Measurements from ENCODE around the gene PDZD11.
"Not testable (repeated sequence)": the region's sequence is repeated elsewhere in the genome, so short reads cannot be mapped to it uniquely, and the experiment has no call there.

PDZD11 gene, protein sequence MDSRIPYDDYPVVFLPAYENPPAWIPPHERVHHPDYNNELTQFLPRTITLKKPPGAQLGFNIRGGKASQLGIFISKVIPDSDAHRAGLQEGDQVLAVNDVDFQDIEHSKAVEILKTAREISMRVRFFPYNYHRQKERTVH

DNA sequence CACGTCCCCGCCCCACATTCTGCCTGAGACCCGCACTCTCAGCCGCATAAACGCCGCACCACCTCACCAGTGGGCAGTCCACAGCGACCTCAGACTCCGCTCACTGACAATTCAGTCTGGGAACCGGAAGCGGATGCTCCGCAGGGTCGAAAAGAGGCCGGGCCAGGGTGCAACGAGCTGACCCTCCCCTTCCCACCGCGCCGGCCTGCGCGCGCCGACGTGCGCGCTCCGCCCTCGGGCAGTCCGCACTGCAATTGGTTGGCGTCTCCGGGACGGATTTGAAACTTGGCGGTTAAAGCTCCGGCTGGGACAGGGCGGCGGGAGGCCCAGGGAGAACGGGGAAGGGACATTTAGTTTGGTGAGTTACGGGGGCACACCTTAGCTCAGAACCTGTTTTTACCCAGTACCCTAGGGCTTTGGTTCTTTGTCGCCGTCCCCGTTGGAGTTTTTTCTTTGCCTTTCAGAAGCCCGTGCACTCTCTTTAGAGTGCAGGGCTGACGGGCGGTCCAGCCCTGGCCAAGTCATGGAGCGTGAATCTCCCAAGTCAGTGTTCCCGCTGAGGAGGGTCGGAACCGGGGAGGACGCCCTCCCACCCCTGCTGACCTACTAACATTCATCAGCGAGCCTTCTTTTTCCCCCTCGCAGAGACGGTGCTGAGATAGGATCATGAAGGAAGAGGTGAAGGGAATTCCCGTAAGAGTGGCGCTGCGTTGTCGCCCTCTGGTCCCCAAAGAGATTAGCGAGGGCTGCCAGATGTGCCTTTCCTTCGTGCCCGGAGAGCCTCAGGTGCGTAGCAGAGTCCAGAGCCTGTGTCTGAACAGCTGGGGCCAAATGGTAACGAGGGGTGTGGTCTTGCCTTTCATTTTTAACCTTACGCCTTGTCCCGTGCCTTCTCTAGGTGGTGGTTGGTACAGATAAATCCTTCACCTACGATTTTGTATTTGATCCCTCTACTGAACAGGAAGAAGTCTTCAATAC is at the start of gene PDZD11, which contains the start of gene KIF4A:
Gene PDZD11 (minus strand): TSS at position 135 of the 978 bp plus-strand sequence. CDS start 586 bp downstream, outside the sequence.
Gene KIF4A (plus strand): TSS at position 312 of the 978 bp plus-strand sequence. CDS start 355 bp downstream, at position 667.
- DNase-seq (ENCODE audit: low spot score): peak; percentile 96

GRCh38 chrX:70338290-70338689 is 48.6 kb upstream of the PDZD11 start:
- no peak for DNase-seq (ENCODE audit: low spot score)

DNA sequence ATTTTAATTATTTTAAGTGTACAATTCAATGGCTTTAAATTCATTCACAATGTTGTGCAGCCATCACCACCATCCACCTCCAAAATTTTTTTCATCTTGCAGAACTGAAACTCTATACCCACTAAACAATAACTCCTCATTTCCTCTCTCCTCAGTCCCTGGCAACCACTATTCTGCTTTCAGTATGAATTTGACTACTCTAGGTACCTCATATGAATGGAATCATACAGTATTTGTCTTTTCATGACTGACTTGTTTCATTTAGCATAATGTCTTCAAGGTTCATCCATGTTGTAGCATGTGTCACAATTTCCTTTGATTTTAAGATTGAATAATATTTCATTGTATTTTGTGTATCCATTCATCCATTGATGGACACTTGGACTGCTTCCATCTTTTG is 47.0 kb upstream of the PDZD11 start:
- DNase-seq (ENCODE audit: low spot score): no peak

GRCh38 chrX:70332600-70332999 is 42.9 kb upstream of the PDZD11 start:
- DNase-seq (ENCODE audit: low spot score): no peak

GRCh38 chrX:70331161-70331560 is 41.4 kb upstream of the PDZD11 start:
- no peak for DNase-seq (ENCODE audit: low spot score)

DNA sequence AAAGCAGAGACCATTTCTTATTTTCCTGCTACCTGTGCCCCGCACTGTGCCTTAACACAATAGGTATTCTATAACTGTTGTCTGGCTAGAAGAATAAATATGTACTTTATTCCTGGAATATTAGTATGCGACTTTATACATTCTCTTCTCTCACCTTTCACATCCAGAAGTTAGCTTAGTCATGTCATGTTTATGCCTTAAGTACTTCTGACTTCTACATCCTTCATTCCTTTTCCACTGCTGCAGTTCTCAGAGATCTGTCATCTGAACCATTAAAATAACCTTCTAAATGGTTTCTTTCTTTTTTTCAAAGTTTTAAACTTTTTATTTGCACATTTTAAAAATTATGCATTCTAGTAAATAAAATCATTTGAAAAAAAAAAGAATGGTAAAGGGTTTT is 34.6 kb upstream of the PDZD11 start:
- DNase-seq (ENCODE audit: low spot score): no peak

- not testable (repeated sequence) for DNase-seq (ENCODE audit: low spot score)
Measured at GRCh38 chrX:70323628-70324027, 33.9 kb upstream of the PDZD11 start.

- DNase-seq (ENCODE audit: low spot score): no peak
Measured at GRCh38 chrX:70322784-70323183, 33.1 kb upstream of the PDZD11 start.

DNA sequence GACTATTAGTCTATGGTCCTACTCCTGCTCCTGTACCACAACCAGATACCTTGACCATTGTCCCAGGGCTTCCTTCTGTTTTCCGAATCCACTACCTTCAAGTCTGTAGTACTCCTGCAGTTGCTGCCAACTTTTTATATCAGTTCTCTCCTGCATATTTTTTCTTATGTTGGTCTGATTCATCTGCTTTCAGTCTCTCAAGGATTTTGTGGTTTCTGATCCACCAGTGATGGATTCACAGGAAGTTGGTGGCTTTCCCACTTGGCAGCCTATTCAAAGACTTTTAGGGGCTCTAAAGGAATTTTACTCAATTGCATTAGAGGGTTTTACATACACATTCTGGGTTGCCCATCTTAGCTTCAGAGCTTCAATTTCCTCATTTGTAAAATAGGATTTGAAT is 23.8 kb upstream of the PDZD11 start:
- peak; percentile 14 for DNase-seq (ENCODE audit: low spot score)

- DNase-seq (ENCODE audit: low spot score): no peak
Measured at GRCh38 chrX:70301716-70302115, 12.0 kb upstream of the PDZD11 start.

DNA sequence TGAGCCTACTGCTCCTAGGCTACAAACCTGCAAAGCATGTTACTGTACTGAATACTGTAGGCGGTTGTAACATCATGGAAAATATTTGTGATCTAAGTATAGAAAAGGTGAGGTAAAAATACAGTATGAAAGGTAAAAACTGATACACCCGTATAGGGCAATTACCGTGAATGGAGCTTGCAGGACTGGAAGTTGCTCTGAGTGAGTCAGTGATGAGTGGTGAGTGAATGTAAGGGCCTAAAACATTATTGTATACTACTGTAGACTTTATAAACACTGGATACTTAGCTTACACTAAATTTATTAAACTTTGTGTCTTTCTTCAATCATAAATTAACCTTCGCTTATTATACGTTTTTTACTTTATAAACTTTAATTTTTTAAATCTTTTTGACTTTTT is 3.9 kb upstream of the PDZD11 start:
- no peak for DNase-seq (ENCODE audit: low spot score)

DNA sequence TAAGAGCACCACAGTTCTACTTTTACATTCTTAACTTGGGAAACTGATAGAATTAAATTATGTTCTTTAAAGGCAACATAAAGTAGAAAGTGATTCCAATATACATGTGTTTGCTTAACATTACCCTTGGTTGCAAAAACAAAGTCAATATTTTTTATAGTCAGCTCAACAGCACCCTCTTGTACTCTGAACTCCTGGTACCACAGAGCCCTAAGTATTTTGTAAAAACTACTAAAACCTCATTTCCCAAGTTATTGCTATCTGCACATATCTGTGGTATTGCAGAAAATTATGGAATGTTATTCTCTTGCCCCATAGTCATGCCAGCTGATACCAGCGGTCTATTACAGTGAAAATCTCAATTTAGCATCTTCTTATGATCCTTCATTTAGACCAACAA is 3.1 kb upstream of the PDZD11 start:
- peak; percentile 13 for DNase-seq (ENCODE audit: low spot score)

GRCh38 chrX:70289168-70289792 is 447 bp downstream of the PDZD11 start:
- peak; percentile 6 for DNase-seq (ENCODE audit: low spot score)

GRCh38 chrX:70281951-70282350 is 7.8 kb downstream of the PDZD11 start, which contains the start of gene RAB41:
Gene RAB41 (plus strand): TSS chrX:70282172. CDS start chrX:70282218, 46 bp downstream.
- no peak for DNase-seq (ENCODE audit: low spot score)

- DNase-seq (ENCODE audit: low spot score): no peak
Measured at GRCh38 chrX:70280573-70280972, 9.2 kb downstream of the PDZD11 start.

GRCh38 chrX:70279081-70279480 is 10.6 kb downstream of the PDZD11 start:
- no peak for DNase-seq (ENCODE audit: low spot score)

- not testable (repeated sequence) for DNase-seq (ENCODE audit: low spot score)
Measured at GRCh38 chrX:70274029-70274428, 15.7 kb downstream of the PDZD11 start.

DNA sequence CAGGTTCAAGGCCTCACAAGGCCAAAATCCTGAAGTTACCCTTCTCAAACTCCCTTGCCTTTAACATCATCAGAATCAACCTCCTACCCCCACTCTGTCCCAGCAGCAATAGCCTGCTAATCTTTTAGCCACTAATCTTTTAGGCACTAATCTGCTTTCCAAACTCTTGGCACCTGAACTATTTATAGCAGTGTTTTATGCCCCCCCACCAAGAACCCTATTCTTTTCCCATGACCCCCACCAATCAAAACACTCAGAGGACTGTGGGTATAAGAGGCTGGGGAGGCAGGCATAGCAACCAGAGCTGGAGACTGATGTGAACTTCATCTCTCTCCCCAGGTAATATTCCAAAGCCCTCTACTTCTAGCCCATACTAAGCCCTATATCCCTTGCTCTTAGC is 21.7 kb downstream of the PDZD11 start, which contains the start of gene ARR3:
Gene ARR3 (plus strand): TSS at position 301 of the 400 bp plus-strand sequence. CDS start 1,052 bp downstream, outside the sequence.
- no peak for DNase-seq (ENCODE audit: low spot score)

DNA sequence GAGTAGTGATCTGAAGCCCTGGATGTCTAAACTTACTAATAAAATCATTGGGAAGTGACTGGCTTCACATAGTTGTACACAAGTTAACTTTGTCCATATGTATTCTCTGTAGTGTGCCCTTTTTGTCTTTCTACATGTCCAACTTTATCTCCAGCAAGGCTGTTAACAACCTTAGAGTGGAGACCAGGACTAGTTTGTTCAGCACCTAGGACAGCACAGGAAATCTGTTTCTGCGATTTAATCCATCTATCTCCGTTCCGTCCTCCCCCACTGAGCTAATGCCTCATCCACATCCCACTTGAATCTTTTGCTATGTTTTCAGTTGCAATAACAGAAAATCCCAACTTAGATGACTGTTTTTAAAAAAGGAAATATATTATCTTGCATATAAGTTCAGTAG is 24.9 kb downstream of the PDZD11 start:
- no peak for DNase-seq (ENCODE audit: low spot score)

DNA sequence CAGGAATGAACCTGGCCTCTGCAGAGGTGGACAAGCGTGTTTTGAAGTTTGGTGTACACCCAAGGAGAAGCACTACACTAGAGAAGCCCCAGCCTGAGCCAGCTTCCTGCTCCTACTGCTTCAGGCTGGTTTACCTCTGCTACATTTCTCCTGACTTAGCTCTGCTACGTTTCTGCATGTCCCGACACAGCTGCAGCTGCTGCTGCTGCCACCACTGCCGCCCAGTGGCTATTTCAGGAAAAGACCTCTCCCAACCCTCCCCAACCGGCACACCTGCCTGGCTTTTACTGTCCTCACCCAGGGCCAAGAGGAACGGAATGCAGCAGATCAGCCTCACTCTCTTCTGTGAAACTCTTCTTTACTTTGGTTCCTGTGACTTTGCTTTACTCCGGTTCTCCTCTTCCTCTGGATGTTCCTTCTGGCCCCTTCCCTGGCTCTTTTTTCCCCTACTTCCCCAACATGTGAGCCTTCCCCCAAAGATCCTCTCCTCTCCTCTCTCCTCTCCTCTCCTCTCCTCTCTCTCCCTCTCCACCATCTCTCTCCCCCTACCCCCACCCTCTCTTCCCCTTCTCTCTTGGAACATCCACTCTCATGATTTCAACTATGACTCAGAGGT is 26.7 kb downstream of the PDZD11 start:
- peak; percentile 5 for DNase-seq (ENCODE audit: low spot score)

DNA sequence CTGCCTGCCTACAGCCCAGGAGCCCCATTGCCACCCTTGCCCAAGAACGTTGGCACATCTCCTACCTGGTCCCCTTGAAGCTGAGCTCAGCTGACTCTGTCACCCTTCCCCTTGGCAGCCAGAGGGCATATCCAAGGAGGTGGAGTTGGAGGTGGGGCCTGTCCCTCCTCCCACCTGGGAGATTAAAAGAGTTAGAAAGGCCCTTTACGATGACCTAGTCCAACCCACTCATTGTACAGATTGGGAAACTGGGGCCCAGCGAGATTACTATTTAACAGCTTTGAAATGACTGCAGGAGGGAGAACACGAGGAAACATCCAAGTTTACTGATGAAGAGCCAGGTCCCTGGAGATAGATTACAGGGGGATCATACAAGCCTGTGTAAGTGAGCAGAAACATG is 29.6 kb downstream of the PDZD11 start, which contains the start of gene P2RY4:
Gene P2RY4 (minus strand): TSS at position 101 of the 400 bp plus-strand sequence. CDS start 580 bp downstream, outside the sequence.
- DNase-seq (ENCODE audit: low spot score): no peak
